HEK293T (cell line): ENCODE data around the gene GANC.

Source experiments
- CTBP1 ChIP-seq: fragments of 450-650 bp; IDR thresholded peaks from 2 replicates; pipeline ENCODE4 v1.6.1; 2016; ENCODE audit warnings: borderline replicate concordance
- ELF4 ChIP-seq: fragments of 450-650 bp; IDR thresholded peaks from 2 replicates; pipeline ENCODE4 v1.6.1; 2017; ENCODE audit warnings: antibody characterized with exemption
- FOXA1 ChIP-seq: fragments of 450-650 bp; IDR thresholded peaks from 2 replicates; pipeline ENCODE4 v1.6.1; 2016; ENCODE audit warnings: mild to moderate bottlenecking
- FOXK2 ChIP-seq: fragments of 450-650 bp; IDR thresholded peaks from 2 replicates; pipeline ENCODE4 v1.6.1; 2016; ENCODE audit warnings: mild to moderate bottlenecking
- LEF1 ChIP-seq: fragments of 450-650 bp; IDR thresholded peaks from 2 replicates; pipeline ENCODE4 v1.6.1; 2017; ENCODE audit warnings: mild to moderate bottlenecking, borderline replicate concordance
- SP1 ChIP-seq: fragments of 450-650 bp; IDR thresholded peaks from 2 replicates; pipeline ENCODE4 v1.6.1; 2017

GRCh38 chr15:42404461-42405235 is 131.6 kb downstream of the GANC start:
- TF ChIP-seq SP1 (no peak), ELF4 (no peak), FOXA1 (no peak), CTBP1 (no peak), LEF1 (no peak), FOXK2 (no peak)
